Measurements from ENCODE around the gene EEF2.
A peak's percentile ranks its signal among the peaks of the same experiment; 100 is the strongest.
"Not testable (repeated sequence)": the region's sequence is repeated elsewhere in the genome, so short reads cannot be mapped to it uniquely, and the experiment has no call there.

EEF2 gene

DNA sequence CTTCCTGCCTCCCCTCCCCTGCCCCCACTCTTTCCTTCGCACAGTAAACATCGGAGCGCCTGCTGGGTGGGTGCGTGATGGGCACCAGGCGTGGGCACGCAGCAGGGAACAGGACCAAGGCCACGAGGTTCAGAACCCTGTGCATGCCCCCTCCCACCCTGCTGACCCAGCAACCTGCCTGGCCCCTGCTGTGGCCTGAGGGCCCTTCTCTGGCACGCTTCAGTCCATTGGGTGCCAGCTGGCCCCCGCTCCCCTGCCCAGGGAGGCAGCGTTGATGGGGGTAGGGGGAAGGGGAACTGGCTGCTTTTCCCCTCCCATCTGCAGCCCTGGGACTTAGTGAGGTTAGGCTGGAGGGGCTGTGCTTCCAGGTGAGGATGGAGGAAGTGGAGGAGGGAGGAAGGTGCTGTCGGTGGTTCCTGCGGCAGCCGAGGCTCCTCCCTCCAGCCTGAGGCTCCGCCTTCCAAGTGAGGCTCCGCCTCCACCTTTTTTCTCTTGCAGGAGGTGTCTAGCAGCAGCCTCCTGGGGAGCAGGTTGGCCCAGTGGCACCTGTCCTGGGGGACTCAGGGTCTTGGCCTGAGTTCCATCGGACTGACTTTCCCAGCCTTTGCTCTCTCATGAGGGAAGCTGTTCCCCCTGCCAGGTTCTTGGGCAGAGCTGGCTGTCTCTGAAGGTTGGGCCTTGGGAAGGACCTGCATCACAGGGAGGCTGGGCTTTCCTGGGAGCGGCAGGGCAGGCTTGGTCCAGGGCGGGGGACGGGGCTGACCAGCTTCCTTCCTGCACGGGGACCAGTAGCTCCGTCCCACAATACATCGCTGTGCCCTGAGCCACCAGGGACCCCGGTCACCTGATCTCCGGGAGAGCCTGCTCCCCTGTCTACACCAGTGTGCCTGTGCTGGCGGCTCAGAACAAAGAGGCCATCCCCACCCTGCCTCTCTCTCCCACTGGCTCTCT, 29.6 kb upstream of the EEF2 start:
- DNase-seq = peak; percentile 9 to 51

DNA sequence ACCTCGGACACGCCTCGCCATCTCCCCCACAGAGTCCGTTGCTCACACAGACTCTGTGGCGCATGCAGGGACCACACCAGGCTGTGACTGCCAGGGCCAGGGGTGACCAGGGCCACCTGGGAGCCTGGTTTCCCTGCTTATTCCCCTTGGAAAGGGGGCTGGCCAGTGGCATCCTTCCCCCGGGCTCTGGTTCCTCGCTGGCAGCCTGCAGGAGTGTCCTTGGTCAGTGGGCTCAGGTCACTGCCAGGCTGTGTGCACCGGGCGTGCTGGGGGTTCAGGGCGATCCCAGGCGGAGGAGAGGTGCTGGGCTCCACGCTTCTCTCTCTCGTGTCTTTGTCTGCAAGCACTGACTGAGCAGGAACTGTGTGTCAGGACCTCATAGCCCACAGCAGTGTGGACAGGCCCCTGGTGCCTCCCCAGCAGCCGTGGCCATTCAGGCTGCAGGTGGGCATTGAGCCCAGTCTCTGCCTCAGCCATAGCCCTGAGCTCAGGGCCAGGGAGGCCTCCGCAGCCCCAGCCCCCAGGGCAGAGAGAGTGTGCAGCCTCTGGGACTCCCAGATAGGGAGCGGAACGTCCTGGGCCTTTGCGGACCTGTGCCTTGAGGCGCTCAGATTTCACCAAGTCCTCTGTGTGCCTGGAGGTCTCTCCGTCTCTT, 28.8 kb upstream of the EEF2 start:
- no peak for DNase-seq

DNA sequence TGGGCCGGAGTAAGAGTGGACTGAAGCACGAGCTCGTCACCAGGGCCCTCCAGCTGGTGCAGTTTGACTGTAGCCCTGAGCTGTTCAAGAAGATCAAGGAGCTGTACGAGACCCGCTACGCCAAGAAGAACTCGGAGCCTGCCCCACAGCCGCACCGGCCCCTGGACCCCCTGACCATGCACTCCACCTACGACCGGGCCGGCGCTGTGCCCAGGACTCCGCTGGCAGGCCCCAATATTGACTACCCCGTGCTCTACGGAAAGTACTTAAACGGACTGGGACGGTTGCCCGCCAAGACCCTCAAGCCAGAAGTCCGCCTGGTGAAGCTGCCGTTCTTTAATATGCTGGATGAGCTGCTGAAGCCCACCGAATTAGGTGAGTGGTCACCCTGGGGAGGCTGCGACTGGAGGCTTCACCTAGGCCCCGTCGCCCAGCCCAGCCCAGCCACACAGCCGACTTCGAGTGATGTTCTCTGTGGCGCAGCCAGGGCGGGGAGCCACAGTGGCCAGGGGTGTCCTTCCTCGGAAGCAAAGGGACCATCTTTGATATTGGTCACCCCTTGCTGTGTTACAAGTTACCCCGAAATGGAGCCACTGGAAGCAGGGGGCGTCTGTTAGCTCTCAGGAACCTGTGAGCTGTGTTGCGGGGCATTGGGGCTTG, 27.8 kb upstream of the EEF2 start:
- no peak for DNase-seq

DNA sequence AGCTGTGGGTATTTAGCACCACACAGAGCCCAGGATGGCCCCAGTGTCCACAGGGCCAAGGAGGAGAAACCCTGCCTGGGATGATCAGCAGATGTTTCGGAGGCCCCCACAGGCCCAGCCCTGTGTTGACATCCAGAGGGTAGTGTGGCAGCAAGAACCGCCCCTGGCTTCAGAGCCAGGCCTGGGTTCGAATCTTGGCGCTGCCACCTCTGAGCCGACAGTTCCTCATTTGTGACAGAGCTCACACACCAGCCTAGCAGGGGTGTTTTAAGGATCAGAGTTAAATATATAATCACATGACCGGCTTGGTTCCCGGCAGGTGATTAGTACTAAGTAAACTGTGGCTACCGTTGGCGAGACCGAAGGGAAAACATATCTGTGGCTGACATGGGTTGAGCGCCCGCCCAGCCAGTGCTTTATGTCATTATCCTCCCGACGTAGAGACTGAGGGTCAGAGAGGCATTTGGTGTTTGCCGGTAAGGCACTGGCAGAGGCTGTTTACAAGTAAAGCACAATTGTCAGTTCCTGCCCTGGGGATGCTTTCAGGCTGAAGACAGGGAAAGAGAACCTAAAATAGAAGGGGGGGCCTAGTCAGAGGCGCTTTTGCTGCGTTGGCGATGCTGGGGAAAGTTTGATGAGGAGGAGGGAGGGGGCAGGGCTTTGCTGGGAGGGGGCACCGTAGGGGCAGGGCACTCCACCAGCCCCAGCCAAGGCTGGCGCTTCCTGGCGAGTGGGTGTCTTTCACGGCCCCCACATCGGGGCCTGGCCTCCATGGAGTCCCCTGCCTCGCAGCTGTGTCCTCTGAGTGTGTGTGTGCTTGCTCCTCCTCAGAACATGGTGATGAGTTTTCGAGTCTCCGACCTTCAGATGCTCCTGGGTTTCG, 27.1 kb upstream of the EEF2 start:
- DNase-seq = no peak

DNA sequence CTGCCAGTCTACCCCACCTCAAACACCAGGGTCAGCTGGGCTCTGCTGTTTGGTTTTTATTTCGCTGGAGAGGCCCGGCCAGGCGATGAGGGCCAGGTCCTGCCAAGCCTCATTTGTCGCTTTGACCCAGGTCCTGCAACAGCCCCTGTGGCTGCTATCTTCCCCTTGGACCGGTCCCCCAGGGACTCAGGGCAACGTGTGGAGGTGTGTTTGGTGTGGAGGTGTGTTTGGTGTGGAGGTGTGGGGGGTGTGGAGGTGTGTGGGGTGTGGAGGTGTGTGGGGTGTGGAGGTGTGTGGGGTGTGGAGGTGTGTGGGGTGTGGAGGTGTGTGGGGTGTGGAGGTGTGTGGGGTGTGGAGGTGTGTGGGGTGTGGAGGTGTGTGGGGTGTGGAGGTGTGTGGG, 26.2 kb upstream of the EEF2 start:
- not testable (repeated sequence) for DNase-seq

- no peak for DNase-seq
Measured at GRCh38 chr19:4010808-4011110, 25.5 kb upstream of the EEF2 start.

DNA sequence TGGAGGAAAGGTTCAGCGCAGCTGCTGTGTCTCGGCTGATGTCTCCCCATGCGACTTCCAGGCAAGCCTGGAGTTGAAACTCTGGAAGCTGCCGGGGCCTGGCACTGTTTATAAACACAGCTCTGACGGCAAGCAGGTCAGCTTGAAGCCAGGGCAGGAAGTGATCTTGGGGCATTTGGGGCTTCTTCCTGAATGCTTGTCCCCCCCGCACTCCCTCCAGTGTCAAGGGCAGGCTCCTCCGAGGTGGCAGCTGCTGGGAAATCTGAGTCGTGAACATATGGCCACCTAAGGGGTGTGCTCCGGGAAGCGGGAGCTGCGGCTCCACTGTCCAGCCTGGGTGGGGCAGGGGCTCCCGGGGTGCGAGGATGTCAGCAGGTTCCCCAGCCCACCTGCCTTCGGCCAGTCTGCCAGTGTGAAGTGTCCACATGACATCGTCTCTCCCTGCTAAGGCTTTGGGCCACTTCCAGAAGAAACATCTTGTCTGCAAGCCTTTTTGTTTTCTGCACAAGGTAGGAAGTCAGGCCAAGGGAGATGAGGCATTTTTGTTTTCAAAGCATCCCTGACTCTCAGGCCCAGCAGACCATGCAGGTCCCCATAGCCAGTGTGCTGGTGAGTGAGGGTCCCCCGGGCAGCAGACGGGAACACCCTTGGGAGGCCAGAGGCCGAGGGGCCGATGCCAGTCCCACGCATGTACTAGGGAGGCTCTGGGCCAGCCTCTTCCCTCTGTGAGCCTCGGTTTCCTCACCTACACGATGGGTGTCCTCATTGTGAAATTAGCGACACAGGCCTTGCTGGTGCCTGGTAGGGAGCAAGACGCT, 24.9 kb upstream of the EEF2 start:
- DNase-seq = no peak

DNA sequence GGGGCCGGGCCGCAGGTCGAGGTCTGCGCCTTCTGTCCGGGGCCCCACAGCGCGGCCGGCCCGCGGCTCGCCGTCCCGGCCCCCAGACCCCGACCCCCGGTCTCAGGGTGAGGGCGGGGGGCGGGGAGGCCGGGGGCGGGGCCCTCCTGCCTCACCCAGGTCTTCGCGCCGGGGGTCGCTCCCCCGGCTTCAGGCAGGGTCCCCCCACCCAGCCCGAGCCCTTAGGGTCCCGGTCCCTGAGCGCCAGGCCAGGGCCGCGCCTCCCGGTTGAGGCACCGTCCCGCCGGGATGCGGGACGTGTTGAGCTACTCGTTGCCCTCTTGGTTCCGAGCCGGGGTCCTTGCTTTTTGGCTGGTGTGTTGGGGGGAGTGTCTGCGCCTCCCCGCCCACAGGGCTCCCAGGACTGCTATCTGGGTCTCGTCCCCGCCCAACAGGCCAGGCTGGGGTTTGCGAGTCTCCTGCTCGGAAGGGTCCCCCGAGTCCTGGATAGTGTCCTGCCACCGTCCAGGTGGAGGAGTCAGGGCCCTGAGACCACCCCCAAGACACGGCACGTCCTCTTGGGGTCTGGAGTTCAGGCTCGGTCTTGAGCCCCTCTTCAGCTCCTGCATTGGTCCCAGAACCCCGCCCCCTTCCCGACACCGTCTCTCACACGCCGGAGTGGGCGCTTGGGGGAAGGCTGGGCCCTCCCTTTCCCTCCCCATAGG, 22.7 kb upstream of the EEF2 start:
- peak in 1 of 2 donors; percentile 15 for DNase-seq

GRCh38 chr19:4007021-4007835, 22.0 kb upstream of the EEF2 start, which contains the start of gene PIAS4:
PIAS4 (plus strand) TSS chr19:4007736; CDS start chr19:4007761, 25 bp downstream.
- peak; percentile 96 to 97 for DNase-seq

GRCh38 chr19:4005436-4005835, 20.2 kb upstream of the EEF2 start:
- not testable (repeated sequence) for DNase-seq

GRCh38 chr19:4000798-4001197, 15.5 kb upstream of the EEF2 start:
- not testable (repeated sequence) for DNase-seq

- DNase-seq = not testable (repeated sequence)
Measured at GRCh38 chr19:3998667-3999412, 13.6 kb upstream of the EEF2 start.

DNA sequence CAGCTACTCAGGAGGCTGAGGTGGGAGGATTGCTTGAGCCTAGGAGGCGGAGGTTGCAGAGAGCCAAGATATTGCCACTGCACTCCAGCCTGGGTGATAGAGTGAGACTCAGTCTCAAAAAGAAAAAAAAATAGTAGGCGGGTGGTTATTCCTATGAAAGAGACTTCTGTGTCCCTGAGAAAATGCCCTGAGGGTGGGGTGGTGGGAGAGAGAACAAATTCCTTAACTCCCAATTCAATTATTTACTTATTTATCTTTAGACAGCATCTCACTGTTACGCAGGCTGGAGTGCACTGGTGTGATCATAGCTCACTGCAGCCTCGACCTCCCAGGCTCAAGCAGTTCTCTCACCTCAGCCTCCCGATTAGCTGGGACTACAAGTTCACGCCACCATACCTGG, 10.3 kb upstream of the EEF2 start:
- no peak for DNase-seq

DNA sequence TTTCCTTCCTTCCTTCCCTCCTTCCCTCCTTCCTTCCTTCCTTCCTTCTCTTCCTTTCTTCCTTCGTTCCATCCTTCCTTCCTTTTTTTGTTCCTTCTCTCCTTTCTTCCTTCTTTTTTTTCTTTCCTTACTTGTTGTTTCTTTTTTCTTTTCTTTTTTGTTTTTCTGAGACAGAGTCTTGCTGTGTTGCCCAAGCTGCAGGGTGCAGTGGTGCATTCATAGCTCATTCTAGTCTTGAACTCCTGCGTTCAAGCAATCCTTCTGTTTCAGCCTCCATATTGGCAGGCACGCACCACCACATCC, 5.5 kb upstream of the EEF2 start:
- no peak for DNase-seq

- DNase-seq = peak; percentile 92 to 94
Measured at GRCh38 chr19:3987619-3988371, 2.5 kb upstream of the EEF2 start.

- DNase-seq = peak; percentile 77 to 84
Measured at GRCh38 chr19:3986260-3987041, 1.2 kb upstream of the EEF2 start.

- no peak for DNase-seq
Measured at GRCh38 chr19:3985643-3986259, 488 bp upstream of the EEF2 start.

- no peak for DNase-seq
Measured at GRCh38 chr19:3984584-3984907, 717 bp downstream of the EEF2 start.

All from CD4-positive, alpha-beta T cell treated with Interferon alpha-2 for 1 hour (primary cell).